NCI-H510A (cell line): ENCODE measurements around the gene GAL3ST1.
"Not testable (repeated sequence)": the region's sequence is repeated elsewhere in the genome, so short reads cannot be mapped to it uniquely, and the experiment has no call there.

Experiments
- DNase-seq: peaks from one replicate; lab custom pipeline; 2025; lab: John Stamatoyannopoulos, UW

The GAL3ST1 gene

DNA sequence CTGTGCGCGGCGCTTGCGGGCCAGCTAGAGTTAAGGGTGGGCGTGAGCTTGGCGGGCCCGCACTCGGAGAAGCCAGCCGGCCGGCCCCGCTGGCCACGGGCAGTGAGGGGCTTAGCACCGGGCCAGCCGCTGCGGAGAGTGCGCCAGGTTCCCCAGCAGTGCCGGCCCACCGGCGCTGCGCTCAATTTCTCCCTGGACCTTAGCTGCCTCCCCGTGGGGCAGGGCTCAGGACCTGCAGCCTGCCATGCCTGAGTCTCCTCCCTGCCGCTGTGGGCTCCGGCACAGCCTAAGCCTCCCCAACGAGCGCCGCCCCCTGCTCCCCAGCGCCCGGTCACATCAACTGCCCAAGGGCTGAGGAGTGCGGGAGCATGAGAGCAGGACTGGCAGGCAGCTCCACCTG, 22.4 kb upstream of the GAL3ST1 start:
- no peak for DNase-seq

DNA sequence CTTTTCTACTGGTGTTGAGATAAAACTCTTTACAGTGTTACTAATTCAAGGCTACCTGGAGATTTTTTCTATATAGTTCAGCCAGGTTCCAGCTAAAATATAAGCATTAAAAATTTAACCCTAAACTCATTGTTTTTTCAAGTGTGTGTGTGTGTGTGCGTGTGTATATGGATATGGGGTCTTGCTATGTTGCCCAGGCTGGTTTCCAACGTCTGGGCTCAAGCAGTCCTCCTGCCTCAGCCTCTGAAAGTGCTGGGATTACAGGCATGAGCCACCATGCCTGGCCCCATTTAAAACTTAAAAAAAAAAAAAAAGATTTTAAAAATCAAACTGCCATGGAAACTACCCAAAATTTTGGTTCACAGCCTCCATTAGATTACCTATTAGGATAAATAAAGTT, 21.7 kb upstream of the GAL3ST1 start:
- DNase-seq: no peak

DNA sequence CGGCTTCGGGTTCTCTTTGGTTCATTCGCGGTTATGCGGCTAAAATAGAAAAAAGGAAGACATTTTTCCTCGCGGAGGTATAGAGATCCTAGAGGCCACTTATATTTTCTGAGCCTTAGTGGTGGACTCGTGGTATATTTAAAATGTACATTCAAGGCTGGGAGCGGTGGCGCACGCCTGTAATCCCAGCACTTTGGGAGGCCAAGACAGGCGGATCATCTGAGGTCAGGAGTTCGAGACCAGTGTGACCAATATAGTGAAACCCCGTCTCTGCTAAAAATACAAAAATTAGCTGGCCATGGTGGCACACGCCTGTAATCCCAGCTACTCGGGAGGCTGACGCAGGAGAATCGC, 17.9 kb upstream of the GAL3ST1 start:
- not testable (repeated sequence) for DNase-seq

DNA sequence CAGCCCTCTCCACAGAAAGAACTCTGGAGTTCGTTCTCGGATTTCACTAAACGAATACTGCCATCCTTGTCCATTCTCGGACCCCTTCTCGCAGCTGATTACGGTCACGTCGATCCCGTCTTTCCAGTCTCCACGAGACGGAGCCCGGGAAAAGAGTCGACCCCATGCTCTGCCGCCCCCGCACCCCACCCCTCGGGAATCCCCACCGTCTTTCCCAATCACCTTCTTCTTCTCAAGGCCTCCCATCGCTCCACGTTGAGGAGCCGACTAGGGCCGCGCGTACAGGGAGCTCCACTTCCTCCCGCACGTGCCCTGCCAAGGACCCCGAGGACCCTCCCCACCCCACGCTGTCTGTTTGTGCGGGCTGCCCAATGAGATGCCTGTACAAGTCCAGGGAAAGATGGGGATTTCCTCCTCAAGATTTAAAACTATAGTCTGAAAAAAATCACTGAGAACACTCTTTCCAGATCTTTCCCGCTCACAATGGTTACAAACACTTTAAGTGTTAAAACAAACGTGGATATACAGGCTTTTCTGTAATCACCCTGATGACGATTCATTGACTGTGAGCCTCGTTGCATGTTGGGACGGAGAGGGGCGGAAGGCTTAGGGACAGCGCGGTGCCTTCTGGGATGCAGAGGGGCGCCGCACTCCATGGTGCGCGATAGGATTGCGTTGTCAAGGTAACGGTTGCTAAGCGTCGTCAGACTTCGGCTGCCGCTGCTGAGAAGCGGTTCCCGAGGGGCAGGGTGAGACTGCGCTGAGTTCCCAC, 17.3 kb upstream of the GAL3ST1 start, which contains the start of gene PES1:
TSS of gene PES1 (minus strand) at position 323 of the 772 bp plus-strand sequence. CDS start at position 246, 77 bp downstream.
- peak; percentile 86 for DNase-seq

DNA sequence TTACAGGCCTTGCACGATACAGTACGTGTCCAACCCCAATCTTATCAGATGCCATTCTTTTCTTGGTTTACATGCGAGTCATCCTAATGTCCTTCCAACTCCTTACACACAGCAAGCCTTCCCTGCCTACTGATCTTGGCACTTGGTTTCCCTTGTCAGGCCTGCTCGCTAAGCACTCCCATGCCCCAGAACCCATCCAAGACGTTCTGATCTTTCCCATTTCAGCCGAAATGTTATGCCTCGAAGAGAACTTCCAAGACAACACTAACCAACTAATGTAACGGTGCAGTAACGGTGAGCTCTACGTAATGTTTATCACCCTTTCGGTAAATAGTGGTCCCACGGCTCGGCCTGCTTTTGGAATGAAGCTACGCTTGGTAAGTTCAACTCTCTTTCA, 16.7 kb upstream of the GAL3ST1 start:
- DNase-seq: no peak

DNA sequence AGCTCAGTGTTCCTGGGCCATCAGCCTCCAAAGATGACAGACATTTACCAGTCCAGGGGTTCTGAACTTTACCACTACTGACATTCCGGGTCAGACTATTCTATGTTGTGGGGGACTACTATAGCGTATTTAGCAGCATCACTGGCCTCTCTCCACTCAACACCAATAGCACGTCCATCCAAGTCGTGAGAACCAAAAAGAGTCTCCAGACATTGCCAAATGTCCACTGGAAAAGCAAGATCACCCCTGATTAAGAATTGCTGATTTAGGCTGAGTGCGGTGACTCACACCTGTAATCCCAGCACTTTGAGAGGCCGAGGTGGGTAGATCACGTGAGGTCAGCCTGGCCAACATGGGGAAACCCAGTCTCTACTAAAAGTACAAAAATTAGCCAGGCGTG, 11.9 kb upstream of the GAL3ST1 start:
- no peak for DNase-seq

DNA sequence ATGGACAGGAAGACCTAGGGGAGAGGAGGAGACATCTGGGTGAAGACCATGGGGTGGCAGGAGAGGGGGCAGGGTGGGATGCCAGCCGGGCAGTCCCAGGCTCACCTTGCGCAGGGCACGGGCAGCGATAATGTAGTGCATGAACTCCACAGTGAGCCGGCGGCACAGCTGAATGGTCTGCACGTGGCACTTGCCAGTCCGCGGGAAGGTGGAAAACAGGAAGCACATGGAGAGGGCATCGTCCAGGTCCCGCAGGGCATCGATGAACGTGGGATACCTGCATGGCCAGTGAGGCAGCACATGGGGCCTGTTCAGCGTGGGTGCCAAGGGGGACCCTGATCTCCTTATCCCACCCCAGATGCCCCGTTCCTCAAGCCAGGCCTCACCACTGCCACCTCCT, 10.0 kb upstream of the GAL3ST1 start:
- no peak for DNase-seq

DNA sequence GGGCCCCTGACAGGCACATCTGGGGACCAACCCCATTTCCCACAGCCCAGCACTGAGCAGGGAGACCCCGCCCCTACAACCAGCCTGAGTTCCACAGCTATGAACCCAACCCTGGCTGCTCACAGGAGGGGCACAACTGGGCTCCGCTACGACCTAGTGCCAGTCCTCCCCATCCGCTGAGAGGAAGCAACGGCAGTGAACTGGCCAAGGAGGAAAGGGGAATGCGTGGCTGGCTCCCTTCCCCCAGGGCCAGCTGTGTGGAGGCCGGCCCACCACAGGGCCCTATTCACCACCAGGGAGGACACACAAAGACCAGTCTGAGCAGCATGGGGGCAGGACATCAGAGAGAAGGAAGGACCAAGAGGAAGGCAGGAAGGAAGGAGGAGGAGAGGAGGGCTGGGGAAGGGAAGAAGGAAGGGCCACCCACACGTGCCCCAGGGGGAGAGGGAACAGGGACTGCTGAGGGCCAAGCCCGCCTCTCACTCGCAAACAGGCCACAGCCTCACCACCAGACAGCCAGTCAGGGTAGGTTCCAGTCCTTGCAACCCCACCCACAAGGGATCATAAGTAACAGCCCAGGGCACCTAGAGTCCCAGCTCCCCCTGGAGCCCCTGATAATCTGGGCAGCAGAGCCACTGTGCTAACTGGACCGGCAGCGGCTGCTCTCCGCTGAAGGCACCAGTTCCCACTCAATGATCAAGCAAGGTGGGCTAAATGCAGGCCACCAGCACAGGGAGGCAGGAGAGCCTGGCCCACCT, 8.5 kb upstream of the GAL3ST1 start:
- DNase-seq: no peak

DNA sequence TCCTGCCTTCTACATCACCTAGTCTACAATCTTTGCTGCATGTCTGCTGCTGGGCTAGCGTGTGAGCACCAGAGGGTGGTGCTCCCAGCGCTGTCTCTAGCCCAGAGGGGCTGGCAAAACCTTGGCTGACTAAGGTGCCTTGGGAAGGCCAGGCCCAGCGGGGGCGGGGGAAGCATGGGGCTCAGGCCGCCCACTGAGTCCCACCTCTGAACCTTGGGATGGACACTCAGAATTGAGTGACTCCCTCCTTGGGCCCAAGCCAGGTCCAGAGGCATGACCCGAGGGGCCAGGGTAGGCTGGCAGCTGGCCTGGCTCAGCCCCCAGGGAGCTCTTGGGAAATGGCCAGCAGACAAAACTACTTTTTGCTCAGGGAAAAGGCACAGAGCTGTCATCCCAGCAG, 7.6 kb upstream of the GAL3ST1 start:
- no peak for DNase-seq

DNA sequence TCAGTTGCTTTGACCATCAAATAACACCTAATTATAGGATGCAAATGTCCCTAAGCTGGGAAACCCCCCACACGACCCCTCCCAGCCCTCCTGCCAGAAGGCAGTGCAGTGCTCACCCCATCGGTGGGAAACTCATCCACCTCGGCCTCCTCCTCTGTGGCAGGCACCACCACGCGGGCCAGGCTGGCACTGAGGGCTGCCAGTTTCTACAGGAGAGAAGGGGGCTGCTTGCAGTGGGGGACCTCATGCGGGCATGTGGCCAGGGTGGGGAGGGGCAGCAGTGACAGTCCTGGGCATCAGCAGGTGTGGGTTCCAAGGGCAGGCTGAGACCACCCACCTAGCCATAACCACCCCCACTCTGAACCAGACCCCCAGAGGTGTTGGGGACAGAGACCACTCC, 6.4 kb upstream of the GAL3ST1 start:
- DNase-seq: no peak

DNA sequence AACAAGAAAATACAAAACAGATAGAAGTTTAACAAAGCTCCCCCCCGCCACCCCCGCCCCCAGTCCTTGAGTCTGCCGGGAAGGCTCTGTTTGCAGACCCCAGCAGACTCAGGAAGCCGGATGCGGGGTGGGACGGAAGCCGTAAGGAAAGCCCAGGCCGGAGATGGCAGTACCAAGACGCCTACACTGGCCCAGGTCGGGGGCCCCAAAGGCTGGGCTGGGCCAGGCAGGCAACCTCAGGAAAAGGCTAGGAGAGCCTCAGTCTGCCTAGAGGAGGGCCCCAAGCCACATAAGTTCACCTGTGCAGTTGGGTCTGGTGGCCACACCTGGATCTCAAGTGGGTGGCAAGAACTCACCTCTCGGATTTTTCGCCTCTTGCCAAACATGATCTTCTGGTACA, 4.0 kb upstream of the GAL3ST1 start:
- no peak for DNase-seq

DNA sequence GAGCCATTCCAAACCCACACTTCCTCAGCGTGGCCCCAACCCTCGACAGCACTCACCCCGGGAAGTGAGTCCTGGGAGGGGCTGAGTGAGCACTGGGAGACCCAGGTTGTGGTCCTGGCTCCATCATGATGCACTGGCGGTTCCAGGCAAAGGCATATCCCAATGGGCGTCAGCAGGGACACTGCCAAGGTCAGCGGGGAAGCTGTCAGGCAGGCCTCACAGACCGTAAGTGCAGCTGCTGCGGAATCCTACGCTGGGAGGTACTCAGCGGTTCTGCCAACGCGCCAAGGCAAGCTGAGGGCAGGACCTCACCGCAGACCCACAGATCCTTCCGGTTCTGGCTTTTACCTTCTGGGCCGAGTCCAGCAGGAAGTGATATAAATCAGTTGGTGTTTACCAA, 1.4 kb upstream of the GAL3ST1 start:
- no peak for DNase-seq

DNA sequence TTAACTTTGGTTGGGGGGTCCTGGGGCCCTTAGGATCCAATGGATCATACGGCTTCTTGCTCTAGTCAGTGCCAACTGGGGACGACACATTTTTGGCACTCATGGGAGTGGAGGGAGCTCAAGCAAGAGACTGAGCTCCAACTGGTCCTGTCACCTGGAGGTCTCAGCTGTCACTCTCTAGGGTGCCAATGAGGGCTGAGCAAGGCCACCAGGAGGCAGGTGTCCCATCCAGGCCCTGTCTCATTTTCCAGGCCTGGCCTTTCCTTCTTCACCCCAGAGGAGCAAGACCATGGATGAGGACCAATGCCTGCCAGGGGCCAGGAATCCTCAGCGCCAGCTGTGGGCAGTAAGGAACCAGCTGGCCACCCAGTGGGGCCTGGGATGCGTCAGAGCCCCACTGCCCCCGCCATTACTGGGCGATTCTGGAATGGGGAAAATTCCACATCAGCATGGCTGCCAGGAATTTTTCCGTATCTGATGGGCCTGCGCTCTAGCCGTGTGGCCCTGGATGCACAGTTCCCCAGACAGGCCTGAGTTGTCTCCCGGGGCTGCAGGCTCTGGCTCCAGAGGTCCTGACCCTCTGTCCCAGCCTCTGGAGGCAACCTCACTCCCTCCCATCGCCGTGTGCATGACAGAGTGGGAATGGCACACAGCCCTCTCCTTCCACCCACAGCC, 669 bp upstream of the GAL3ST1 start:
- DNase-seq: no peak

DNA sequence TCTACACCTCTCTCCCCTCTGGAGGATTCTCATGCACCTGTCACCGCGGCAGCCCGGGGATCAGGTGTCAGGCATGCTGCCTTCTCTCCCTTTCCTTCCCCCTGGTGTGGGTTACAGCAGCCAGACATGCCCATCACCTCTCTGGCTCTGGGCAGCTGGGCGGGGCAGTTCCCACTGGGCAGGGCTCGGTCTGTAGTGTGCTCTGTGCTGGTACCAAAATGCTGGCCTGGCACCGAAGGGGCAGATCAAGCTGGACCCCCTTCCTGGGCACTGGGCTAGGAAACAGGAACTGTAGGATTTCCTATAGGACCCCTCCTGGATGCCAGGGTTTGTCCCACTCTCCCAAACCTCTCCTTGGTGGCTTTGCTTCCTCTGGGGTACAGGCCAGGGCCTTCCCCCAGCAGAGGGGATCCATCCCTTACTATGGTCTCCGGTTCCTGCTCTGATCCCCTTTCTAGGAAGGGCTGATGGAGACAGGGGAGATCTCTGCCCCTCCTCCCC, 821 bp downstream of the GAL3ST1 start:
- peak; percentile 61 for DNase-seq

DNA sequence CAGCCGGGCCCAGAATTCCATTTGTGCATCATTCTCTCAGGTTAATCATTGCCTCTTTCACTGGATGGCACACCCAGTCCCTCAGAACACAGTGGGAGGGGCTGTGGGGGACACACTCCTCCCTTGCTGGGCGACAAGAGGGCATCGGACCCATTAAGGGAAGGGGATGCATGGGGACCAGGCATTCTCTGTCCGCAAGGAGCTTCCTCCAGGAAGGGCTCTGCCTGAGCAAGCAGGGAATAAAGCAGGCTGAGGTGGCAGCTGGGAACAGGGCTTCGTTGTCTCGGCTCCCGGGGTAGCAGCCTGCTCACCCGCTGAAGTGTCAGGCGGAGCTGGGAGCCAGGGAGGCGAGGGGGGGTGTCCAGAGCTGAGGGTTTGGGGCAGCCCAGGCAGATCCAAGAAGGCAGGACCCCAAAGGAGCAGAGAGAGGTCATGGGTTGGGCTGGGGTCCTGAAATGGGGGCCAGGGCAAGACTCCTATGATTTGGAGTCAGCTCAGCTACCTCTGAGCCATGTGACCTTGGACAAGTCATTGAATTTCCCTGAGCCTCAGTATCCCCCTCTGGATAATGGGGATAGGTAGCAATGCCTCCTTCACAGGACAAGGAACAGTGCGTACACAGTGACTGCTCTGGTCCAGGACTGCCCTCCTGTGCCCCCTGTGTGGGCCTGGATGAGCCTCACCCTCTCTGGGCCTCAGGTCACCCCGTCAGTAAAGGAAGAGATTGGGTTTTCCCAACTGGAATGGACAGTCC, 1.4 kb downstream of the GAL3ST1 start:
- no peak for DNase-seq

DNA sequence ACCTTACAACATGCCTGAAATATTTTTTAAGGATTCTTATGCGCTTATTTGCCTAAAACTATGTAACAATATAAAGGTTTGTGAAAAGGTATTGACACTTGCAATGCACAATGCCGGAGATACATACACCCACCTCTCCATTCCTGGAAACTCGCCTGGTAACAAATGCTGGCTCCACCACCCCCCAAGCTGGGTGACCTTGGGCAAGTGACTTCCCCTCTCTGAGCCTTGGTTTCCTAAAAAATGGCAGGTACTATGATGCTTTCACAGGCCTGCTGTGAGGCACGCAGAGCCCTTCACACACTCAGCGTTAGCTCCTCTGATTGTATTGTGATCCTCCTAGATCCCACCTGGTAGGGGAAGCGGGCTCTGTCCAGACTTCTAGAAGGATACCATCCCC, 2.3 kb downstream of the GAL3ST1 start:
- DNase-seq: no peak

DNA sequence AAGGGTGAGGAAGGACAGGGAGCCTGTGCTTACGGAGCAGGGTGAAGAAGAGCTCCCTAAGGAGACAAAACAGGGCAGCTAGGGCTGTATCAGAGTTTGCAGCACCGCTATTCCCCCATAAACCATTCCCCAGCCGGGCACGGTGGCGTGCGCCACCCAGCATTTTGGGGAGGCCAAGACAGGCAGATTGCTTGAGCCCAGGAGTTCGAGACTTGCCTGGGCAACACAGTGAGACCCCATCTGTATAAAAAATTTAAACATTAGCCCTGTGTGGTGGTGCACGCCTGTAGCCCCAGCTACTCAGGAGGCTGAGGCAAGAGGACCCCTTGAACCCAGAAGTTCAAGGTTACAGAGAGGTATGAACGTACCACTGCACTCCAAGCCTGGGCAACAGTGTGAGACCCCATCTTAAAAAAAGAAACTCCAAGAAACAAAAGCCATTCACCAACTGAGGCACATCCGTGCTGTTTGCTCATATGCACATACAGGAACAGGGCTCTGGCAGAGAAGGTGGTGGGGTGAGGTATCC, 4.7 kb downstream of the GAL3ST1 start:
- DNase-seq: no peak

DNA sequence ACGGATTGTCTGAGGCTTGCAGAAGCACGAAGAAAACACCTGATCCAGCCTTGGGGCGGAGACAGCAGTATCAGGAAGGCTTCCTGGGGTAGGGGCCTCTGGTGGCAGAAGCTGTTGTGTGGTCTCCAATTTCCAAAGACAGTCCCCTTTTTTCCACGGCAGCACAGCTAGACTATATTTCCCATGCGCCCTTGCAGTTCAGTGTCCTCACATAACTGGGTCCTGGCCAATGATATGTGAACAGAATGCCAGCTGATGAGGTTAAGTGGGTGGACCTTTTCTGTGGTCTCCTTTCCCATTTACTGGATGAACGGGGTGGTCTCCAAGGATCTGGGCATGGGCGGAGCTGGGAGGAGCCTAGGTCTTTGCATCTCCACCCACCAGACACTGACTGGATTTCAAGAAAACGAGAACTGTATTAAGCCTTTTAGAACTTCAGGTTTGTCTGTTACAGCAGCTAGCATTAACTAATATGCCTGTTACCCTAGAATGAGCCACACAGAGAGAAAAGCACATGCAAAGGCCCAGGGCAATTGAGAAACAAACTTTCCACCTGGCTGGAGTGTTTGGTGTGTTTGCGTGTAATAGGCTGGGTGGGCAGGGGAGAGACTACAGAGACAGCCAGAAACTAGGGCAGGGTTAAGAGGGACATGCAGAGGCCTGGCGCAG, 6.2 kb downstream of the GAL3ST1 start:
- DNase-seq: no peak

DNA sequence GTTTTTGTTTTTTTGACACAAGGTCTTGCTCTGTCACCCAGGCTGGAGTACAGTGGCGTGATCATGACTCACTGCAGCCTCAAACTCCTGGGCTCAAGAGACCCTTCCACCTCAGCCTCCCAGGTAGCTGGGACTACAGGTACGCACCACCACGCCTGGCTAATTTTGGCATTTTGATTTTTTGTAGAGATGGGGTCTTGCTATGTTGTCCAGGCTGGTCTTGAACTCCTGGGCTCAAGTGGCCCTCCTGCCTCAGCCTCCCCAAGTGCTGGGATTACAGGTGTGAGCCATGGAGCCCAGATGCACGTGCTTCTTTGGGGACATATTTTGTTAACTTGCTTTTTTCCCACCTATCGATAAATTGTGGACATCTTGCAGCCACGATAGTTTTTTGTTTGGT, 7.2 kb downstream of the GAL3ST1 start:
- DNase-seq: not testable (repeated sequence)

DNA sequence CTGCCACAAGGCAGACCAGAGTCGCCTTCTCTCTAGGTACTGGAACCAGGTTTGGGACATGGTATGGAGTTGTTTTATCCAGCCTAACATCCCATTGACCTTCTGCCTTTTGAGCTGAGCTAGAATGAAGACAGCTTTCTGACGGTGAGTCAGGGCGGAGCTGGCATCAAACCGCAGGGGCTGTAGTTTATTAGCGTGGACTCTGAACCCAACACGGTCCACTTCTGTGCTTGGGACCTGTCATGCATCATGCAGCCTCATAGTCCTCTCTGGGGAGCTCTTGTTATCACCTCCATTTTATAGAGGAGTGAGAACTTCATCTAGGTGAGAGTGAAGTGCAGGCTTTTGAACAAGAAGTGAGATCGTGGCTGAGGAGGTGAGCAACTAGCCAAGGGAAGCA, 8.3 kb downstream of the GAL3ST1 start:
- no peak for DNase-seq

DNA sequence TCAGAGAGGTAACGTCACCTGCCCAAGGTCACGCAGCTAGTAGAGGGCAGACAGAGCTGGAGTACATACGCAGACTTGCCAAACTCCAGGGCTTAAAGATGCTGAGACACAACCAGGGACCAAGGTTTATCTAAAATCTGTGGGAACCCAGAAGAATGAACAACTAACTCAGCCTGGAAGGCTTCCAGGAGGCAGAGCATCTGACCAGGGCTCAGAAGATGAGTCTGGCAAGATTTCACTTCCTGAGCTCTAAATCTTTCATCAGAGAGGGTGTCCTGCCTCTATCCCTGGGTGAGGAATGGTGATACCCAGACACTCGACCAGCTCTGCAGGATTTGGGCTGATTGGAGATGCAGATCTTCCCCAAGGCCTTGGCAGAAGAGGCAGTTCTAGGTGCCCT, 9.1 kb downstream of the GAL3ST1 start:
- no peak for DNase-seq
